Kidney tubule cell (primary cell): ENCODE data around the gene ARHGAP21.
"Not testable (repeated sequence)": the region's sequence is repeated elsewhere in the genome, so short reads cannot be mapped to it uniquely, and the experiment has no call there.

Source experiments
- DNase-seq: peaks from one replicate; pipeline ENCODE4 v3.0.0-alpha.2; 2018; ENCODE audit warnings: low spot score

The ARHGAP21 gene

DNA sequence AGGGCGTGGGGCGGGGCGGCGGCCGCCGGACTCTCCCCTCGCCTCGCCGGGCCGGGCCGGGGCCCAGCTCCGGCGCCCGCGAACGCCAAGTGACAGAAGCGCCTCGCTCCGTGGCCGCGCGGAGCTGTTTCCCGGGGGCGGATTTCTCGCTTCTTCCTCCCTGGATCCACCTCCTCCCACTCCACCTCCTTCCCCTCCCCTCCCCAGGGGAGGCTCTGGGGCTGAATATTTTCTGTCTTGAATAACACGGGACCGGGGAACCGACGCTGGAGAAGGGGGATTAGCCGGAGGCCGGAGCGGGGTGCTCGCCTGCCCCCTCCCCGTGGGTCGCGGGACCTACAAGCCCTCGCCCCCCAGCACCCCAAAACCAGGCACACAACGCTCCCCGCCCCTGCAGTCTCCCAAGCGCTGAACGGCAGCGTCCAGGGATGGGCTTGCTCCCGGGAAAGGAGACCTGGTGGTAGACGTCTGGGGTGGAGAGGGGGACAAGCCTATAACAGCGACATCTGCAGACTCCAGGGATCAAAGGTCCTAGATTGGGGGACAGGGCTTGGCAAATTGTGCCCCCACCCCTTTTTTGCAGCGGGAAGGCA is at the start of gene ARHGAP21:
Gene ARHGAP21, minus strand, starts transcription at position 100 of the 593 bp plus-strand sequence. CDS start 1,988 bp downstream, outside the sequence.
- peak; percentile 85 for DNase-seq

DNA sequence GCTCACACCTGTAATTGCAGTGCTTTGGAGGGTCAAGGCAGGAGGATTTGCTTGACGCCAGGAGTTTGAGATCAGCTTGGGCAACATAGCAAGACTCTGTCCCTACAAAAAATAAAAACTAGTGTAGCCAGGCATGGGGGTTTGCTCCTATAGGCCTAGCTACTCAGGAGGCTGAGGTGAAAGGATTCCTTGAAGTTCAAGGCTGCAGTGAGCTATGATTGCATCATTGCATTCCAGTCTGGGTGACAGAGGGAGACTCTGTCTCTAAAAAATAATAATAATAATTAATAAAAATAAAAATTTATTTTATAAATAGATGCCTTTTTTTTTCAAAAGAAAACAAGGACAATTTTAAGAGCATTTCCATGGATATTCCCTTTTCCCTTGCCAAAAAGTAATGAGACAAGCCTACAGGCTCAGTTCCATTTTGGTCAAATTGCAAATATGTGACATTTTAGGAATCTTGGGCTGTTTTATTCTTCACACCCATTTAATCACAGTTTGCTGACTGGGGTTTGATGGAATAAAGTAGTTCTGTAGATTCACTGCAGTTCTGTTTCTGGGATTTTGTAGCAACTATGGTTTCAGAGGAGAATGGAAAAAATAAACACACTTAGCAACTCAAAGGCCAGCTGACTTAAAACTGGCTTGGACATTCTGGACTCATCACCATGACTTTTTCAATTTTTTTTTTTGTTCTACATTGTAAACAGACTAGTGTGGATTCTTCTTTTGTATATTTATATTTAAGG is 48.4 kb upstream of the ARHGAP21 start:
- no peak for DNase-seq

DNA sequence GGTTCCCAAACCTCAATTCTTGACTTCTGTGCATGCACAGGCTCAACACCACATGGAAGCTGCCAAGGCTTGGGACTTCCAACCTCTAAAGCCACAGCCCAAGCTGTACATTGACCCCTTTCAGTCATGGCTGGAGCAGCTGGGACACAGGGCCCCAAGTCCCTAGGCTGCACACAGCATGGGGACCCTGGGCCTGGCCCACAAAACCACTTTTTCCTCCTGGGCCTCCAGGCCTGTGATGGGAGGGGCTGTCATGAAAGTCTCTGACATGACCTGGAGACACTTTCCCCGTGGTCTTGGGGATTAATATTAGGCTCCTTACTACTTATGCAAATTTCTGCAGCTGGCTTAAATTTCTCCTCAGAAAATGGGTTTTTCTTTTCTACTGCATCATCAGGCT is 41.3 kb upstream of the ARHGAP21 start:
- DNase-seq, result not testable (repeated sequence)

DNA sequence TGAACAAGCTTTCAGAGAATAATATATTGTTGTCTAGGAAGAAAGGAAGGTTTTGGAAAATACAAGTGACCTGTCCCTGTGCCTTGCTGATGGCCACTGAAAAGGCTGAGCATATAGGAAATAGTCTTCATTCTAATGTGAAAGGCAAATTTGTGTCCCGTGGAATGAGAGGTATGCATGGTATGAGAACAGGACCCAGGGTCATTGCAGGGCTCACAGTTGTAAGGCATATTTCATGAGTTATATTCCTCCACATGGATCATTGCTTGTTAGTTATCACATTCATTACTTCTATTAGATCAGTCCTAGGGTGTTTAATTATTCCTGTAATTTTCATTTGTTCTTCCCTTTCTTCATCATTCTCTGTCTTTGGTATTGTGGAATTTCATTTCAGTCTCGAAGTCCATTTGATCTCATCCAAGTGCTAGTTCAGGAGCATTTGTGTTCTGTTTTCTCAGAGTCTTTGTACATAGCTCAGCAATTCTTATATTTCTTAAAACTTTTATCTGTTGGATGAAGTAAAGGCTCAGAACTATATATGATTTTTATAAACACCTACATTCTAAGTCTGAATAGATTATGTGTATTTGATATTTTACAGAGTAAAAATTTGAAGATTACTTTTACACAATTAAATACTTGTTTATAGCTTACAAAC is 39.4 kb upstream of the ARHGAP21 start:
- DNase-seq, result peak; percentile 60

DNA sequence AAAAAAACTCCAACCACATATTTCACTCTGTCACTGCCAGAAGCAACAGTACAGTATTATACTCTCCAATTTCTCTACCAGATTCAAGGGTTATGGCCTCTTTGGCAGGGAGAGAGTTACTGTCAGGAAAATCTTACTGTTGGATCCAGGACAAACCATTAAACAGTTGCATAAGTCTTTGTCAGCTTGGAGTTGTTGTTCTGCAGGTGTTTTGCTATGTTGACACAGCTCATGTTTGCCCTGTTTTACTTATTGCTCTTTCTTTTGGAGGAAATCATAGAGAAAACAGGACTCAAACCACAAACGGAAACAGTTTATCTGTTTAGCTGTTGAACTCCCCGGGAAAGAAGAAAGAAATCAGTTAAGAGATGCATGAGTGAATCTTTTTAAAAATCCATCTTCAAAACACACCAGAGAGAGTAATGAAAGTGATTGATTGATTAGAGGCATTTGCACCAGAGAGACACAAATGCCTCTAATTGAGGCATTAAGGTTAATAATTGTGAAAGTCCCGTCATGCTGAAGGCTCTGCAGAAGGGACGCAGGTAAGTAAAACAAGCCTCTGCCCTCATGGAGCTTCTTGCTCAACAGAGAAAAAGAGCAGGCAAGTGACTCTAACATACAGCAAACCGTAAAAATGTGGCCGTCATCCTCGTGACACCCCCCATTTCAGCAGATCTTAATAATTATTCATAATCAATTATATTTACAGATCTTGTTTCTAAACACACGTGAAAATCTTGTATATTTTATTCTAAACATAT is 38.7 kb upstream of the ARHGAP21 start:
- no peak for DNase-seq

DNA sequence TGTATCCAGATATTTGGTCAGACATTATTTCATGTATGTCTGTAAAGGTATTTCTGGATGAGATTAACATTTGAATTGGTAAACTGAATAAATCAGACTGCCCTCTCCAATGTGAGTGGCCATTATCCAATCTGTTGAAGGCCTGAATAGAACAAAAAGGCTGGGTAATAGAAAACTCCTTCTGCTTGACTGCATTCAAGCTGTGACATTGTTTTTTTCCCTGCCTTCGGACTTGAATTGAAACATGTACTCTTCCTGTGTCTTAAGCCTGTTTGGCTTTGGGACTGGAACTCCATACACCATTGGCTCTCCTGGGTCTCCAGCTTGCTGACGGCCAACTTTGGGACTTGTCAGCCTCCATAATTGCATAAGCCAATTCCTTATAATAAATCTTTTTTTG is 36.0 kb upstream of the ARHGAP21 start:
- no peak for DNase-seq

DNA sequence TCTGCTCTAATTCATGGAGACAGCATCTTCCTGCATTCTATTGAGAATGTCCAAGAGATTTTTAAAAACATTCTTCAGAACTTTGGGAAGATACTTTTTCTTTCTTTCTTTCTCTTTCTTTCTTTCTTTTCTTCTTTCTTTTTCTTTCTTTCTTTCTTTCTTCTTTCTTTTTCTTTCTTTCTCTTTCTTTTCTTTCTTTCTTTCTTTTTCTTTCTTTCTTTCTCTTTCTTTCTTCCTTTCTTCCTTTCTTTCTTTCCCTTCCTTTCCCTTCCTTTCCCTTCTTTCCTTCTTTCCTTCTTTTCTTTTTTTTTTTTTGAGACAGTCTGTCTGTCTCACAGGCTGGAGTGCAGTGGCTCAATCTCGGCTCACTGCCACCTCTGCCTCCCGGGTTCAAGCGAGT is 34.6 kb upstream of the ARHGAP21 start:
- not testable (repeated sequence) for DNase-seq

DNA sequence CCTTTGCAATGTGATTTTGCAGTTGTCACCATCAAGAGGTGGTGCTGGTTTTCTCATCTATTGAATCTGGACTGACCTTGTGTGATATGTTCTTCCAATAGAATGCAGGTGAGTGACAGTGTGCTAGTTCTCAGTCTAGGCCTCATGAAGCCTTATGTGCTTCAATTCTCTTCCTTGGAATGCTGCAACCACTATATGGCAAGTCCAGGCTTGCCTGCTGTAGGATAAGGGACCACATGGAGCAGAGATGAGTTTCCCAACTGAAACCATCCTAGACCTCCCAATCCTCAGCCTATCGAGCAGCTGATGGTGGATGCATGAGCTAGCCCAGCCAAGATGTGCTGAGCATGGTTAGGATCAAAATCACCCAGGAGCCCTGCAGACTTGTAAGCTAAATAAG is 32.6 kb upstream of the ARHGAP21 start:
- no peak for DNase-seq

DNA sequence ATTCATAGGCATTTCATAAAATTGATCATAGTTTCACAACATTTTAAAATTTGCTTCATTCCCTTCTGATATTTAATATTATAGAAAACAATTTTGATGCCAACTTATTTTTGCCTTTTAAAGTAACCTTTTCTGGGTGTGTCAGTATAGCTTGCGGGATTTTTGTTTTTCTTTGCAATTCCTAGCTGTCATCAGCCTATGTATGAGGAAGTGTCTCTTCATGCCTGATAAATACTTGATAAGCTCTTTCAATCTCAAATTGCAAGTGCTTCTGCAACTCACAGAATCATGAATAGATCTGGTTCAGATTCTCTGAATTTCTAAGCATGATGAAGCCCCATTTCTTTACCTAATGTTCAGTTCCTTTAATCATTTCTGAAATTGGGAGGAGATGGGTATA is 28.0 kb upstream of the ARHGAP21 start:
- DNase-seq, result no peak

DNA sequence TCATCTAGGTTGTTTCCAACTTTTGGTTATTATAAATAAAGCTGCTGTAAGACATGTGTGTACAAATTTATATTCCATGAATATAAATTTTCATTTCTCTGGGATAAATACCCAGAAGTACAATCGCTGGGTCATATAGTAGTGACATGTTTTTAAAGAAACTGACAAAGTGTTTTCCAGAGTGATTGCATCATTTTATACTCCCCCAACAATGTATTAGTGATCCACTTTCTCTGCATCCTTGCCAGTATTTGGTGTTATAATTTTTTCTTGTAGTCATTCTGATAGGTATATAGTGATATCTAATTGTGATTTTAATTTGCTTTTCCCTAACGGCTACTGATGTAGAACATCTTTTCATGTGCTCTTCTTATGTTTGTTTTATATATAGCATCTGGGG is 27.0 kb upstream of the ARHGAP21 start:
- DNase-seq, result no peak

DNA sequence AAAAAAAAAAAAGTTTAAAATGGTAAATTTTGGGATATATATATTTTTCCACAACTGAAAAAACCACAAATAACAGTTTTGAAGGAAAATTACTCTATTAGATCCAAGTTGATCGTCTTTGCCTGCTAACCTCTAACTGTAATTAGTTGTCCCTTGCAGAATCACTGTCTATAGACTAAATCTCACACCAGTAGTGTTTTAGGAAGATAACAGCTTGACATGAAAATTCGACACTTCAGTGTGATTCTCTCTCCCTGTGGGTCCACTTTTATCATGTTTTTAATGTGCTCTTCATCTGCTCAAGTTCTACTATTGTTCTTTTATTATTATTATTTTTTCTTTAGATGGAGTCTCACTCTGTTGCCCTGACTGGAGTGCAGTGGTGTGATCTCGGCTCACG is 24.5 kb upstream of the ARHGAP21 start:
- DNase-seq, result no peak

DNA sequence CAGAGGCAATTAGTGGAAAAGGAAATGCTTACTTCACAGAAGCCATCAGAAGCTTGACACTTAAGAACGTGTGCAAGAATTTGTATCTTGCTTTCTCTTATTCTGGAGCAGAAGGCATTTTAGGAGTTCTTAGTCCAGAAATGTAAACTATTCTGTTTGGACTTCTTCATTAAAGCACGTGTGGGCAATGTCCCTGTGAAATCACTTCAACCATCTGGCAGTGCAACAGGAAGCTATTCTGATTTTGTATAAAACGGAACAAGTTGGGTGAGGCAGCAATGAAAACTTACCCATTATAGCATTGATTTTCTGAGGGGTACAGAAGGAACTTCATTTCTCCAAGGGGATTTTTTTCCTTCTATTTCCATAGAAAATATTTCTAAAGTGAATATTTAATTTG is 21.3 kb upstream of the ARHGAP21 start:
- DNase-seq, result no peak

DNA sequence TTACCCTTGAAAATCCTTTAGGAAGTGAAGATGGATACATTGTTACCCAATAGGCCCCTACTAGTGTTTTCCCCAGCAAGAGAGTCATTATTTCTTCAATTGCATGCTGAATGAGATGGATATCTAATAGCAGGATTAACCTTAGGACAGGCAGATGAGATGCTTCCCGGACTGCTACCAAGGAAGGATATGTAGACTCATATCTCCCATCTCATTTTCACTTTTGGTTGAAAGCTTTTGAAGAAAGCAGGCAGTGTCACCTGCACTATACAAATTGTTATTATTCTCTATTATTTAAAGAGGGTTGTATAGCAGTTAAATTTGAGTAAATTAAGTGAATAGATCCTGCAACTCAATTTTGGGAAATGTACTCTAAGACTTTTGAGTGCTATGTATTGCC is 17.0 kb upstream of the ARHGAP21 start:
- DNase-seq, result no peak

DNA sequence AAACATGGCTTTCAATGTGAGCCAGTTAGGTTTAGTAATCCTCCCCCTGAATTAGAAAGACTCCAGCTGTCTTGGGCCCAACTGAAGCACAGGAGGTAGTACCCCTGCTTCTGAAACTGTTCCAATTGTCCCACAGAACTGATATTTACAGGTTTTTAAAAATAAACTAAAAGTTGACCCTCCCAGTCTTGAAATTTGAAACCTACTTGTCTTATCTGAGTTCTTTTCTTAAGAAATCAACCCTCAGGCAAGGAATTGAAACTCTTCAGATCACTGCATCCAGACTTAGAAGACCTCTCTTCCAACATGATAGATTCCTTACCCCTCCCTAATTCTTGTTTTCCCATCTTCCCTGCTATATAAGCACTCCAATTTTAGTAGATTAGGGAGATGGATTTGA is 13.3 kb upstream of the ARHGAP21 start:
- DNase-seq, result no peak

DNA sequence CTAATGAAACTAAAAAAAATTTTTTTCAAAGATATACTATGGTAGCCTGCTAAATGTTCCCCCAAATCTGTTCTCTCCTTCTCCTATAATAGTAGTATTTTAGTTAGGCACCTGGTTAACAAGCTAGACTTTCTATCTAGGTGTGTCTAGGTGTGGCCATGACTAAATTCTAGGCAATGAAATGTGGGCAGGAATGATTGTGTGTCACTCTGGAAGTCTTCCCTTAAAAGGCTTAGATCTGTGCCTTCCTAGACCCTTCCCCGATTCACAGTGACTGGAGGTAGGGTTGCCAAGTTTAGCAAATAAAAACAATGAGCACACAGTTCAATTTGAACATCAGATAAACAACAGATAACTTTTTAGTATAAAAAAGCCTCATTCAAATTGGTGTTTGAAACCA is 8.3 kb upstream of the ARHGAP21 start:
- peak; percentile 24 for DNase-seq

DNA sequence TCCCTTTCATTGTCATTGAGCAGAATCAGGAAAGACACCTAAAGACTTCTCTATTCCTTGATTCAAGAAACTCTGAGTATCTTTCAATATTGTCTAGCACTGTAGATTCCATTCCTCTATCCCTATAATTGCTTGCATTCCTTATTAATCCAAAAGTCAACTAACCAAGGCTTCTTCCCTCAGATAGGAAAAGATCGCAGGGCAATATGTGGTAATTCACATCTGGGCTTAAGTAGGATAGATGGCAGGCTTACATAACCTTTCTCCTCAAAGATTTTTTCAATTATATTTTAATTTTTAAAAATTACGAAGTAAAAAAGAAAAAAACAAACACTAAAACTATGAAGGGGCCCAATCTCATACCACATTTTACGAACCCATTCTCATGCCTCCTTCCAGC is 7.1 kb upstream of the ARHGAP21 start:
- no peak for DNase-seq

DNA sequence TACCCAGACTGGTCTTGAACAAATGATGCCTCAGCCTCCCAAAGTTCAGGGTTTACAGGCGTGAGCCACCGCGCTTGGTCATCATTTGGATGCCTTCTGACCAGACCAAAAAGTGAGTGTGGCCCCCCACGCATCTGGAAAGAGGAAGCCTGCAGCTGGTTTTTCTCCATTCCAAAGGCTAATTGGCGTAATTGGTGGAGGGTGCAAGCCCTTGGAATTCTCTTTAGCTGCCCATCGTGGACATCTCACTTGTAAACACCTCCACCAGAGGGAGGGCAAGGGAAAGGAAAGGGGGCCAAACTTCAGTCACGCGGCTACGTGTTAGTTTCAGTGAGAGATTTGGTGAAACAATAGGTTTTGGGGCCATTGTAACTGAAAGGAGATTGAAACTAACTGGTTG is 4.1 kb upstream of the ARHGAP21 start:
- DNase-seq, result no peak

DNA sequence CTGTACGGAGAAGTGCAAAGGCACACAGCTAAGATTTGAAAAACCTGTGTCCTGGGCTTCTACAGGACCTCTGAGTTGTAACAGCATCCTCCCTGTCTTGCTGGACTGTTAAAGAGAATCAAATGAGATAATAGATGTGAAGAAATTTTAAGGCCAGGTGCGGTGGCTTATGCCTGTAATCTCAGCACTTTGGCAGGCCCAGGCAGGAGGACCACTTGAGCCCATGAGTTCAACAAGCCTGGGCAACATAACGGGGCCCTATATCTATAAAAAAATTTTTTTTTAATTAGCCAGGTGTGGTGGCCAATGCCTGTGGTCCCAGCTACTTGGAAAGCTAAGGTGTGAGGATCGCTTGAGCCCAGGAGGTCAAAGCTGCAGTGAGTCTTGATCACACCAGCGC is 2.9 kb upstream of the ARHGAP21 start:
- no peak for DNase-seq

DNA sequence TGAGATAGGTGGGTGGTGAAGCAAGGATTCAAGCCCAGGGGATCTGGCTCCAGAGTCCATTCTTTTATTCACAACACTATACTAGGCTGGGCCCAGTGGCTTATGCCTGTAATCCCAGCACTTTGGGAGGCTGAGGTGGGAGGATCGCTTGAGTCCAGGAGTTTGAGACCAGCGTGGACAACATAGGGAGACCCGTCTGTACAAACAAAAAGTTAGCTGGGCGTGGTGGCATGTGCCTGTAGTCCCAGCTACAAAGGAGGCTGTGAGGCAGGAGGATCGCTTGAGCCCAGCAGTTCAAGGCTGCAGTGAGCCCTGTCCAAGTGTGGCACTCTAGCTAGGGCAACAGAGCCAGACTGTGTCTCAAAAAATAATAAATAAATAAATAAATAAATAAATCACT is 2.3 kb upstream of the ARHGAP21 start:
- not testable (repeated sequence) for DNase-seq

DNA sequence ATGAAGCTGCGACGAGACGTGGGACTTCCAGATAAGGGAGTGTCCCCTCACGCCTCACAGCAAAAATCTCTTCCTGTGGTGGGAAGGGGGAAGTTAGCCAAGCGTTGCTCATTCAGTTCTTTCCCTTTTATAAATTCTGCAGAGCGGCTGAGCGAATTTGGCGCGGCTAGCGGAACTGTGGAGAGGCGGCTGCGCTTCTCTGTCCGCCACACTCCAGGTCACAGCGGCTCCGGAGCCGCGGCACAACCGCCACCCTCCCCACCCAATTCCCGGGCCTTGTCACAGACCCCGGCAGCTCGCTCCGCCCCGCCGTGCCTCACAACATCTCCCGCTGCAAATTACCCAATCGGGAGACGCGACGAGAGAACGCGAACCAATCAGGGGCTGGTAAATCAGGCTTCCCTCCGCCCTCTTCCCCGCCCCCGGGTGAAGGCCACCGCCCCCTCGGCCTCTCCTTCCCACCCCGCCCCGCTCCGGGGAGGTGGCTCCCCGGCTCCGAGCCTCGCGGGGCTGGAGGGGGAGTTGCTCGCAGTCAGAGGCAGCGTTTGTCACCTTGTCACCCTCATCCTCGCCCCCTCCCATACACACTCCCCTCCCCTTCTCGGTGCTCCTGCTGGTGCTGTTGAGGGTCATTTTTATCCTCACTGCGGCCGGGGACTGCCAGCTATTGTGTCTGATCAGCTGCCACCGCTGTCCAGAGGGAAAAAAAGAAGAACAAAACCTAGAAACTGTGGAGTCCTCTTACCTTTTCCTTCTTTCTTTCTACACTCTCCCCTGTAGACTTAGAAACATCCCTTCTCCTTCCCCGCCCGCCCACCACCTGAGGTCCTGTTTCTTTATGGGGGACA is 918 bp upstream of the ARHGAP21 start:
- DNase-seq, result peak; percentile 98

DNA sequence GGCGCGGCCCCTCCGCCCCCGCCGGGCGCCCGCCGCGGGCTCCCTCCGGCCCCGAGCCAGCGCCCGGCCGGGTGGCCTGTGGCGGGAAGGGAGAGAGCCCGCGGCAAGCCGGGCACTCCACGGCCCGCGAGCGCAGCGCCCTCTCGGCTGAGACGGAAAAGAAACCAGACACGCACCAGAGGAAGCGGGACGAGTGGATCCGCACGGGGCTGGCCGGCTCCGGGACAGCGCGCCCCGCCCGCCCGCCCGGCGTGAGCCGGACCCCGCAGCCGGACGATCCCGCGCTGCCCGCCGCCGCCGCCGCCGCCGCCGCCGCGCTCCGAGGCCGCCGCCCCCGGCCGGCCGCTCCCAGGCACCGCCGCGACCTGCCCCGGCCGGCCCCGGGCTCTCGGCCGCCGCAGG is 300 bp downstream of the ARHGAP21 start:
- no peak for DNase-seq
